ENCODE measurements around the gene RXRA. TPM values are rescaled to one million over a fixed set of nuclear protein-coding genes. Genes with fewer than 3 reads are reported as not detected.

Gene RXRA
- total RNA-seq, 1 donor from 2014 or later, result 23.3 TPM

GRCh38 chr9:134384811-134385479, 58.7 kb downstream of the RXRA start:
- DNase-seq, result no peak

GRCh38 chr9:134385915-134386314, 59.7 kb downstream of the RXRA start:
- DNase-seq, result no peak

- no peak for DNase-seq
These were observed 60.9 kb downstream of the RXRA start for GRCh38 chr9:134386951-134387831.

- DNase-seq, result no peak
These were observed 62.1 kb downstream of the RXRA start for GRCh38 chr9:134388289-134388808.

GRCh38 chr9:134388976-134389375, 62.7 kb downstream of the RXRA start:
- no peak for DNase-seq

- DNase-seq, result no peak
These were observed 63.4 kb downstream of the RXRA start for GRCh38 chr9:134389642-134390041.

- DNase-seq, result no peak
These were observed 64.3 kb downstream of the RXRA start for GRCh38 chr9:134390537-134390936.

- no peak for DNase-seq
These were observed 64.7 kb downstream of the RXRA start for GRCh38 chr9:134390947-134391318.

- no peak for DNase-seq
These were observed 65.3 kb downstream of the RXRA start for GRCh38 chr9:134391319-134392231.

- DNase-seq, result peak; percentile 71
These were observed 66.6 kb downstream of the RXRA start for GRCh38 chr9:134392900-134393299.

- DNase-seq, result no peak
These were observed 67.5 kb downstream of the RXRA start for GRCh38 chr9:134393582-134394280.

GRCh38 chr9:134395002-134395517, 68.8 kb downstream of the RXRA start:
- no peak for DNase-seq

GRCh38 chr9:134395737-134396257, 69.5 kb downstream of the RXRA start:
- no peak for DNase-seq

GRCh38 chr9:134396258-134396742, 70.0 kb downstream of the RXRA start:
- DNase-seq, result no peak

GRCh38 chr9:134396825-134397224, 70.6 kb downstream of the RXRA start:
- peak; percentile 49 for DNase-seq

- no peak for DNase-seq
These were observed 72.5 kb downstream of the RXRA start for GRCh38 chr9:134398756-134399155.

- DNase-seq, result peak; percentile 75
These were observed 73.3 kb downstream of the RXRA start for GRCh38 chr9:134399435-134400056.

GRCh38 chr9:134400283-134400682, 74.0 kb downstream of the RXRA start:
- DNase-seq, result no peak

- no peak for DNase-seq
These were observed 75.1 kb downstream of the RXRA start for GRCh38 chr9:134401391-134401790.

- no peak for DNase-seq
These were observed 75.9 kb downstream of the RXRA start for GRCh38 chr9:134402182-134402581.

- DNase-seq, result no peak
These were observed 77.0 kb downstream of the RXRA start for GRCh38 chr9:134403292-134403681.

Data from dermis blood vessel endothelial cell (primary cell).